VCaP (cell line): ENCODE data around the gene AQP12A.
"Not testable (repeated sequence)": the region's sequence is repeated elsewhere in the genome, so short reads cannot be mapped to it uniquely, and the experiment has no call there.

Experiments
- H3K27ac ChIP-seq: fragments of 450-650 bp; 2 replicates; pipeline ENCODE4 v1.5.1; 2017
- CTCF ChIP-seq: fragments of 450-650 bp; conservative IDR thresholded peaks from 2 replicates; pipeline ENCODE4 v1.5.1; 2017; ENCODE audit warnings: mild to moderate bottlenecking, moderate library complexity

AQP12A gene

GRCh38 chr2:240691631-240692420, at the start of gene AQP12A:
Gene AQP12A (plus strand): TSS chr2:240691866. CDS start chr2:240691914, 48 bp downstream.
- not testable (repeated sequence) for H3K27ac ChIP-seq

GRCh38 chr2:240642061-240642805, 49.4 kb upstream of the AQP12A start:
- H3K27ac ChIP-seq = no peak overlapping the region
- no peak for TF ChIP-seq CTCF

- no peak for TF ChIP-seq CTCF
- no peak overlapping the region for H3K27ac ChIP-seq
Observed at GRCh38 chr2:240642806-240643092, 48.9 kb upstream of the AQP12A start.

GRCh38 chr2:240643093-240643810, 48.4 kb upstream of the AQP12A start:
- no peak overlapping the region for H3K27ac ChIP-seq
- TF ChIP-seq CTCF = no peak

GRCh38 chr2:240643811-240644150, 47.9 kb upstream of the AQP12A start:
- TF ChIP-seq CTCF = no peak
- no peak overlapping the region for H3K27ac ChIP-seq

GRCh38 chr2:240644171-240644651, 47.5 kb upstream of the AQP12A start:
- TF ChIP-seq CTCF = no peak
- H3K27ac ChIP-seq = no peak overlapping the region

GRCh38 chr2:240644859-240645301, 46.8 kb upstream of the AQP12A start:
- no peak for TF ChIP-seq CTCF

More at GRCh38 chr2:240644859-240645301, 46.8 kb upstream of the AQP12A start:
- no peak overlapping the region for H3K27ac ChIP-seq
